ENCODE data around the gene NTRK2. TPM values are rescaled to one million over a fixed set of nuclear protein-coding genes. Genes with fewer than 3 reads are reported as not detected.

The NTRK2 gene
- total and polyA plus RNA-seq, 2 donors: 2.7 to 5.0 TPM

- Histone ChIP-seq H3K4me3 (ENCODE audit: low read length in 2 of 2) (no peak overlapping the region), H3K9me3 (ENCODE audit: control insufficient read depth in 2 of 2, insufficient read depth in 1 of 2, low read length in 1 of 2) (no peaks in the 10 kb centered on the region), H3K4me1 (ENCODE audit: control insufficient read depth in 2 of 2, insufficient read depth in 2 of 2, low read length in 2 of 2) (no peaks in the 10 kb centered on the region), H3K36me3 (ENCODE audit: control insufficient read depth in 2 of 2, insufficient read depth in 2 of 2, low read length in 1 of 2) (no peaks in the 10 kb centered on the region), H3K27me3 (ENCODE audit: control insufficient read depth in 2 of 2, insufficient read depth in 1 of 2, low read length in 1 of 2) (no peaks in the 10 kb centered on the region), H3K27ac (ENCODE audit: low read depth in 1 of 2, low read length in 1 of 2) (no peak overlapping the region)
- 74% methylated on average over 2 of the region's 2 CpGs for WGBS
- DNase-seq (ENCODE audit: low read depth in 6 of 9, low spot score in 9 of 9): no peak
Observed at GRCh38 chr9:84970432-84970831, 300.9 kb downstream of the NTRK2 start.

- Histone ChIP-seq H3K4me1 (ENCODE audit: control insufficient read depth in 2 of 2, insufficient read depth in 2 of 2, low read length in 2 of 2) (no peaks in the 10 kb centered on the region), H3K36me3 (ENCODE audit: control insufficient read depth in 2 of 2, insufficient read depth in 2 of 2, low read length in 1 of 2) (no peaks in the 10 kb centered on the region), H3K4me3 (ENCODE audit: low read length in 2 of 2) (no peak overlapping the region), H3K9me3 (ENCODE audit: control insufficient read depth in 2 of 2, insufficient read depth in 1 of 2, low read length in 1 of 2) (no peaks in the 10 kb centered on the region), H3K27ac (ENCODE audit: low read depth in 1 of 2, low read length in 1 of 2) (no peak overlapping the region), H3K27me3 (ENCODE audit: control insufficient read depth in 2 of 2, insufficient read depth in 1 of 2, low read length in 1 of 2) (no peaks in the 10 kb centered on the region)
- DNase-seq (ENCODE audit: low read depth in 6 of 9, low spot score in 9 of 9): no peak
Observed at GRCh38 chr9:84971571-84971970, 302.0 kb downstream of the NTRK2 start.

- H3K27ac ChIP-seq (ENCODE audit: low read depth in 1 of 2, low read length in 1 of 2): no peak overlapping the region
- WGBS: 91% methylated on average over 1 of the region's 1 CpG
- no peaks in the 10 kb centered on the region for H3K4me1 ChIP-seq (ENCODE audit: control insufficient read depth in 2 of 2, insufficient read depth in 2 of 2, low read length in 2 of 2)
- H3K36me3 ChIP-seq (ENCODE audit: control insufficient read depth in 2 of 2, insufficient read depth in 2 of 2, low read length in 1 of 2): no peaks in the 10 kb centered on the region
- no peaks in the 10 kb centered on the region for H3K27me3 ChIP-seq (ENCODE audit: control insufficient read depth in 2 of 2, insufficient read depth in 1 of 2, low read length in 1 of 2)
- no peaks in the 10 kb centered on the region for H3K9me3 ChIP-seq (ENCODE audit: control insufficient read depth in 2 of 2, insufficient read depth in 1 of 2, low read length in 1 of 2)
- H3K4me3 ChIP-seq (ENCODE audit: low read length in 2 of 2): no peak overlapping the region
- DNase-seq (ENCODE audit: low read depth in 6 of 9, low spot score in 9 of 9): no peak
Observed at GRCh38 chr9:84974258-84974657, 304.7 kb downstream of the NTRK2 start.

- Histone ChIP-seq H3K27ac (ENCODE audit: low read depth in 1 of 2, low read length in 1 of 2) (no peak overlapping the region), H3K4me3 (ENCODE audit: low read length in 2 of 2) (no peak overlapping the region), H3K4me1 (ENCODE audit: control insufficient read depth in 2 of 2, insufficient read depth in 2 of 2, low read length in 2 of 2) (no peaks in the 10 kb centered on the region), H3K9me3 (ENCODE audit: control insufficient read depth in 2 of 2, insufficient read depth in 1 of 2, low read length in 1 of 2) (no peaks in the 10 kb centered on the region), H3K36me3 (ENCODE audit: control insufficient read depth in 2 of 2, insufficient read depth in 2 of 2, low read length in 1 of 2) (no peaks in the 10 kb centered on the region), H3K27me3 (ENCODE audit: control insufficient read depth in 2 of 2, insufficient read depth in 1 of 2, low read length in 1 of 2) (no peaks in the 10 kb centered on the region)
- no peak for DNase-seq (ENCODE audit: low read depth in 6 of 9, low spot score in 9 of 9)
- 90% methylated on average over 5 of the region's 5 CpGs for WGBS
Observed at GRCh38 chr9:84974855-84975254, 305.3 kb downstream of the NTRK2 start.

- no peak overlapping the region for H3K4me3 ChIP-seq (ENCODE audit: low read length in 2 of 2)
- no peaks in the 10 kb centered on the region for H3K27me3 ChIP-seq (ENCODE audit: control insufficient read depth in 2 of 2, insufficient read depth in 1 of 2, low read length in 1 of 2)
- H3K36me3 ChIP-seq (ENCODE audit: control insufficient read depth in 2 of 2, insufficient read depth in 2 of 2, low read length in 1 of 2): no peaks in the 10 kb centered on the region
- H3K4me1 ChIP-seq (ENCODE audit: control insufficient read depth in 2 of 2, insufficient read depth in 2 of 2, low read length in 2 of 2): no peaks in the 10 kb centered on the region
- DNase-seq (ENCODE audit: low read depth in 6 of 9, low spot score in 9 of 9): no peak
- WGBS: 98% methylated on average over 2 of the region's 2 CpGs
- no peak overlapping the region for H3K27ac ChIP-seq (ENCODE audit: low read depth in 1 of 2, low read length in 1 of 2)
- H3K9me3 ChIP-seq (ENCODE audit: control insufficient read depth in 2 of 2, insufficient read depth in 1 of 2, low read length in 1 of 2): no peaks in the 10 kb centered on the region
Observed at GRCh38 chr9:84975926-84976325, 306.4 kb downstream of the NTRK2 start.

- Histone ChIP-seq H3K9me3 (ENCODE audit: control insufficient read depth in 2 of 2, insufficient read depth in 1 of 2, low read length in 1 of 2) (no peaks in the 10 kb centered on the region), H3K36me3 (ENCODE audit: control insufficient read depth in 2 of 2, insufficient read depth in 2 of 2, low read length in 1 of 2) (no peaks in the 10 kb centered on the region)
- WGBS: 97% methylated on average over 1 of the region's 1 CpG
Observed at GRCh38 chr9:84978661-84979060, 309.1 kb downstream of the NTRK2 start.

GRCh38 chr9:84983749-84984148, 314.2 kb downstream of the NTRK2 start:
- WGBS: 96% methylated on average over 3 of the region's 3 CpGs
- Histone ChIP-seq H3K27me3 (ENCODE audit: control insufficient read depth in 2 of 2, insufficient read depth in 1 of 2, low read length in 1 of 2) (no peaks in the 10 kb centered on the region), H3K36me3 (ENCODE audit: control insufficient read depth in 2 of 2, insufficient read depth in 2 of 2, low read length in 1 of 2) (no peaks in the 10 kb centered on the region), H3K27ac (ENCODE audit: low read depth in 1 of 2, low read length in 1 of 2) (no peak overlapping the region), H3K4me1 (ENCODE audit: control insufficient read depth in 2 of 2, insufficient read depth in 2 of 2, low read length in 2 of 2) (no peaks in the 10 kb centered on the region), H3K4me3 (ENCODE audit: low read length in 2 of 2) (no peak overlapping the region), H3K9me3 (ENCODE audit: control insufficient read depth in 2 of 2, insufficient read depth in 1 of 2, low read length in 1 of 2) (no peaks in the 10 kb centered on the region)
- DNase-seq (ENCODE audit: low read depth in 6 of 9, low spot score in 9 of 9): no peak

More at GRCh38 chr9:84978661-84979060, 309.1 kb downstream of the NTRK2 start:
- no peak overlapping the region for H3K4me3 ChIP-seq (ENCODE audit: low read length in 2 of 2)
- H3K27ac ChIP-seq (ENCODE audit: low read depth in 1 of 2, low read length in 1 of 2): no peak overlapping the region
- no peaks in the 10 kb centered on the region for H3K27me3 ChIP-seq (ENCODE audit: control insufficient read depth in 2 of 2, insufficient read depth in 1 of 2, low read length in 1 of 2)
- DNase-seq (ENCODE audit: low read depth in 6 of 9, low spot score in 9 of 9): no peak
- H3K4me1 ChIP-seq (ENCODE audit: control insufficient read depth in 2 of 2, insufficient read depth in 2 of 2, low read length in 2 of 2): no peaks in the 10 kb centered on the region

- H3K27ac ChIP-seq (ENCODE audit: low read depth in 1 of 2, low read length in 1 of 2): no peak overlapping the region
- no peaks in the 10 kb centered on the region for H3K4me1 ChIP-seq (ENCODE audit: control insufficient read depth in 2 of 2, insufficient read depth in 2 of 2, low read length in 2 of 2)
- WGBS: 93% methylated on average over 2 of the region's 2 CpGs
- H3K36me3 ChIP-seq (ENCODE audit: control insufficient read depth in 2 of 2, insufficient read depth in 2 of 2, low read length in 1 of 2): no peaks in the 10 kb centered on the region
- H3K27me3 ChIP-seq (ENCODE audit: control insufficient read depth in 2 of 2, insufficient read depth in 1 of 2, low read length in 1 of 2): no peaks in the 10 kb centered on the region
- H3K4me3 ChIP-seq (ENCODE audit: low read length in 2 of 2): no peak overlapping the region
- DNase-seq (ENCODE audit: low read depth in 6 of 9, low spot score in 9 of 9): no peak
- no peaks in the 10 kb centered on the region for H3K9me3 ChIP-seq (ENCODE audit: control insufficient read depth in 2 of 2, insufficient read depth in 1 of 2, low read length in 1 of 2)
Observed at GRCh38 chr9:84988621-84989020, 319.1 kb downstream of the NTRK2 start.

- no peak overlapping the region for H3K27ac ChIP-seq (ENCODE audit: low read depth in 1 of 2, low read length in 1 of 2)
- no peak for DNase-seq (ENCODE audit: low read depth in 6 of 9, low spot score in 9 of 9)
- no peaks in the 10 kb centered on the region for H3K9me3 ChIP-seq (ENCODE audit: control insufficient read depth in 2 of 2, insufficient read depth in 1 of 2, low read length in 1 of 2)
- no peak overlapping the region for H3K4me3 ChIP-seq (ENCODE audit: low read length in 2 of 2)
- no peaks in the 10 kb centered on the region for H3K27me3 ChIP-seq (ENCODE audit: control insufficient read depth in 2 of 2, insufficient read depth in 1 of 2, low read length in 1 of 2)
- H3K4me1 ChIP-seq (ENCODE audit: control insufficient read depth in 2 of 2, insufficient read depth in 2 of 2, low read length in 2 of 2): no peaks in the 10 kb centered on the region
- WGBS: 67% methylated on average over 6 of the region's 6 CpGs
- no peaks in the 10 kb centered on the region for H3K36me3 ChIP-seq (ENCODE audit: control insufficient read depth in 2 of 2, insufficient read depth in 2 of 2, low read length in 1 of 2)
Observed at GRCh38 chr9:84990416-84990815, 320.9 kb downstream of the NTRK2 start.
